ENCODE data around the gene FAM118A.
"Not testable (repeated sequence)": the region's sequence is repeated elsewhere in the genome, so short reads cannot be mapped to it uniquely, and the experiment has no call there.

FAM118A gene

GRCh38 chr22:45330548-45330947 is 20.8 kb downstream of the FAM118A start:
- no peak for DNase-seq (ENCODE audit: low read depth in 2 of 2)

- DNase-seq (ENCODE audit: low read depth in 2 of 2), result no peak
Measured at GRCh38 chr22:45331486-45331885, 21.8 kb downstream of the FAM118A start.

- no peak for DNase-seq (ENCODE audit: low read depth in 2 of 2)
Measured at GRCh38 chr22:45332001-45332400, 22.3 kb downstream of the FAM118A start.

GRCh38 chr22:45334068-45334467 is 24.3 kb downstream of the FAM118A start:
- no peak for DNase-seq (ENCODE audit: low read depth in 2 of 2)

GRCh38 chr22:45334528-45334927 is 24.8 kb downstream of the FAM118A start:
- DNase-seq (ENCODE audit: low read depth in 2 of 2), result no peak

GRCh38 chr22:45335021-45335818 is 25.5 kb downstream of the FAM118A start:
- DNase-seq (ENCODE audit: low read depth in 2 of 2), result no peak

- DNase-seq (ENCODE audit: low read depth in 2 of 2), result no peak
Measured at GRCh38 chr22:45335854-45336522, 26.3 kb downstream of the FAM118A start.

GRCh38 chr22:45336971-45337431 is 27.3 kb downstream of the FAM118A start:
- no peak for DNase-seq (ENCODE audit: low read depth in 2 of 2)

GRCh38 chr22:45337536-45337935 is 27.8 kb downstream of the FAM118A start:
- DNase-seq (ENCODE audit: low read depth in 2 of 2), result no peak

GRCh38 chr22:45338795-45339194 is 29.1 kb downstream of the FAM118A start:
- no peak for DNase-seq (ENCODE audit: low read depth in 2 of 2)

- DNase-seq (ENCODE audit: low read depth in 2 of 2), result no peak
Measured at GRCh38 chr22:45340323-45340722, 30.6 kb downstream of the FAM118A start.

- DNase-seq (ENCODE audit: low read depth in 2 of 2), result peak in 1 of 2 donors; percentile 49
Measured at GRCh38 chr22:45341498-45341897, 31.8 kb downstream of the FAM118A start.

GRCh38 chr22:45343143-45343542 is 33.4 kb downstream of the FAM118A start:
- no peak for DNase-seq (ENCODE audit: low read depth in 2 of 2)

GRCh38 chr22:45344334-45344733 is 34.6 kb downstream of the FAM118A start:
- no peak for DNase-seq (ENCODE audit: low read depth in 2 of 2)

GRCh38 chr22:45349916-45350315 is 40.2 kb downstream of the FAM118A start:
- no peak for DNase-seq (ENCODE audit: low read depth in 2 of 2)

GRCh38 chr22:45351956-45352355 is 42.2 kb downstream of the FAM118A start:
- DNase-seq (ENCODE audit: low read depth in 2 of 2), result no peak

GRCh38 chr22:45352757-45353156 is 43.0 kb downstream of the FAM118A start:
- not testable (repeated sequence) for DNase-seq (ENCODE audit: low read depth in 2 of 2)

- no peak for DNase-seq (ENCODE audit: low read depth in 2 of 2)
Measured at GRCh38 chr22:45353786-45354185, 44.1 kb downstream of the FAM118A start.

GRCh38 chr22:45357490-45357889 is 47.8 kb downstream of the FAM118A start:
- DNase-seq (ENCODE audit: low read depth in 2 of 2), result no peak

- no peak for DNase-seq (ENCODE audit: low read depth in 2 of 2)
Measured at GRCh38 chr22:45358127-45358526, 48.4 kb downstream of the FAM118A start.

GRCh38 chr22:45359627-45360026 is 49.9 kb downstream of the FAM118A start:
- DNase-seq (ENCODE audit: low read depth in 2 of 2), result no peak

- DNase-seq (ENCODE audit: low read depth in 2 of 2), result no peak
Measured at GRCh38 chr22:45366713-45367112, 57.0 kb downstream of the FAM118A start.

GRCh38 chr22:45373592-45373991 is 63.9 kb downstream of the FAM118A start:
- DNase-seq (ENCODE audit: low read depth in 2 of 2), result not testable (repeated sequence)
